Activated T-helper 2 cell treated with anti-CD3 and anti-CD28 coated beads, Interferon-gamma antibody, Interleukin-2, Interleukin-4, amounts not matched to agents 10 μg/mL and 5 μg/mL and 100 μg/mL, durations not matched to agents 14 hours and 24 hours and 36 hours (primary cell): ENCODE results near the gene CYP46A1. TPM values are rescaled to one million over a fixed set of nuclear protein-coding genes. Genes with fewer than 3 reads are reported as not detected.
A peak's percentile ranks its signal among the peaks of the same experiment; 100 is the strongest.

ENCODE experiments used
- DNase-seq: peaks from one replicate; pipeline ENCODE4 v3.0.0; 2021; ENCODE audit warnings: low spot score
- H3K27ac Mint-ChIP-seq: one replicate; pipeline ENCODE4 v1.8.0; 2021; ENCODE audit warnings: mixed read lengths
- H3K27me3 Mint-ChIP-seq: one replicate; pipeline ENCODE4 v1.8.0; 2021; ENCODE audit warnings: low read depth, mixed read lengths
- H3K36me3 Mint-ChIP-seq: one replicate; pipeline ENCODE4 v1.8.0; 2021; ENCODE audit warnings: low read depth, mixed read lengths
- H3K4me1 Mint-ChIP-seq: one replicate; pipeline ENCODE4 v1.8.0; 2021; ENCODE audit warnings: low read depth, mixed read lengths
- H3K4me3 Mint-ChIP-seq: one replicate; pipeline ENCODE4 v1.8.0; 2021; ENCODE audit warnings: low read depth, mild to moderate bottlenecking, moderate library complexity, mixed read lengths
- H3K9me3 Mint-ChIP-seq: one replicate; pipeline ENCODE4 v1.8.0; 2021; ENCODE audit warnings: mixed read lengths
- intact Hi-C: fragments of 100-400 bp; cut with micrococcal nuclease; formaldehyde crosslinking; loops from one replicate; pipeline ENCODE4 v1.15.1; 2023
- total RNA-seq: library from RNA; stranded (reverse); gene quantifications from 2 replicates; pipeline ENCODE4 v1.2.3, GENCODE V29; 2022

The CYP46A1 gene
- total RNA-seq, 1 donor from 2014 or later: not detected

DNA sequence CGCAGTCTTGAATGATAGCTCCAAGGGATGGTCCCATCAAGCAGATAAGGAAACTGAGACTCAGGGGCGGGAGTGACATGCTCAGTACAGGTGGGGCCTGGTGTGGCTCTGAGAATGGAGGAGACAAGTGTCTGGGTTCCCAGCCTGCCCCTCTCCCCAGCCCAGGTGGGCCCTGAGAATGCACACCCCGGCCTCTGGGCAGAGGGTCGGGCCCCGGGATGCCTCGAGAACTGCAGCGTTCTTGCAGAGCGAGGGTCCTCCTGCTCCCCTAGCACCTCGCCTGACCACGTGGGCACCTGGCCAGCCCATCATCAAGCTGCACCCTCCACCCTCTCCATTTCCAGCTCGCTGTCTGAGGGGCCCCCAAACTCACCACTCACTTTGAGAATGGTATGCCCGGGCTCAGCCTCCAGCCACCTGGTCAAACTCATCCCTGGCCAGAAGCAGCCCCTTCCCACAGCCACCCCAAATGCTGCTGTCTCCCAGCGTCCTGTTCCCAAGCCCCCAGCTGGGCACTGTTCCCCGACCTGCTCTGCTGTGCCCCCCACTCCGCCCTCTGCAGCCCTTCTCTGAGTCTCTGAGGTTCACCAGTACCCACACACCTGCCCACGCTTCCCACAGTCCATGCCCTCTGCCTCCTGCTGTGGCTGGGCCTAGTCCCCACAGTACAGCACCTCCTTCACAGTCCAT is 44.3 kb downstream of the CYP46A1 start:
- Mint-ChIP-seq H3K27me3 (peaks cover 13% of the 10 kb centered on the region), H3K9me3 (no peaks in the 10 kb centered on the region), H3K27ac (no peak overlapping the region), H3K4me1 (no peaks in the 10 kb centered on the region), H3K36me3 (no peaks in the 10 kb centered on the region), H3K4me3 (no peak overlapping the region)
- DNase-seq: no peak
- intact Hi-C loops: no loop called here

- intact Hi-C loops: no loop called here
- Mint-ChIP-seq H3K9me3 (no peaks in the 10 kb centered on the region), H3K36me3 (no peaks in the 10 kb centered on the region), H3K27ac (no peak overlapping the region), H3K27me3 (peaks cover 15% of the 10 kb centered on the region), H3K4me3 (no peak overlapping the region), H3K4me1 (no peaks in the 10 kb centered on the region)
- no peak for DNase-seq
Measured at GRCh38 chr14:99728981-99729451, 44.9 kb downstream of the CYP46A1 start.

GRCh38 chr14:99729991-99730875 is 46.1 kb downstream of the CYP46A1 start:
- Mint-ChIP-seq H3K27ac (no peak overlapping the region), H3K4me3 (peak overlapping the region; percentile 39), H3K9me3 (no peaks in the 10 kb centered on the region), H3K4me1 (no peaks in the 10 kb centered on the region), H3K36me3 (no peaks in the 10 kb centered on the region), H3K27me3 (peaks cover 13% of the 10 kb centered on the region)
- DNase-seq: peak; percentile 55
- intact Hi-C loops: loop anchor here (1.0 kb wide), 1 partner anchor 155 kb away; no protein-coding TSS in a partner anchor

DNA sequence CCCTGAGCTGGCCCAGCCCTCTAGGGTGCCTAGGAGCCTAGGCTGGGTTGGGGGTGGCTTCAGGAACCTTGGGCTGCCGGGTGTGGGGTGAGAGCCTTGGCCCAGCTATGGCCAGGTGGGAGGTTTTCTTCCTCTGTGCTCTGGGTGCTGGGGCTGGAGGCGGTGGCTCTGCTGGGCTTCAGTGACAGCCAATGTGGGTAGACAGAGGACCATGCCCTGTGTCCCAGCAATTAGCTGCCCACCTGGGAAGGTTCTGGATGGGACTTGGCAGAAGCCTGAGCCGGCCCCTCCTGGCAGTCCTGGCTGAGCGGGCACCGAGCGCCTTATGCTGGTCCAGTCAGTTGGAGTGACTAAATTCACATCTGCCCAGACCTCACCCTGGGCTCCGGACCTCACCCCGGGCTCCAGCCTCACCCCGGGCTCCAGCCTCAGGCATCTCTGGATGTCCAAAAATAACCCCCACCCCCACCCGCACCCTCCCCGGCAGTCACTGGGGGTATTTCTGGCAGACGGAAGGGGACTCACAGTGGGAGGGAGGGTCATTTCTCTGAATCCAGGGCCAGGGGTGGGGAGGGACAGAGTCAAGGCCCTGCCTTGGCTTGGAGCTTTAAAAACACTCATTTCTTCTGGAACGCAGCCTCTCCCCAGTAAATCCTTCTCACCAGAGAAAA is 46.9 kb downstream of the CYP46A1 start:
- DNase-seq: no peak
- intact Hi-C loops: loop anchor here (1.0 kb wide), 1 partner anchor 154 kb away; no protein-coding TSS in a partner anchor
- Mint-ChIP-seq H3K9me3 (no peaks in the 10 kb centered on the region), H3K4me1 (no peaks in the 10 kb centered on the region), H3K36me3 (no peaks in the 10 kb centered on the region), H3K4me3 (peak overlapping the region; percentile 39), H3K27me3 (peaks cover 9% of the 10 kb centered on the region), H3K27ac (no peak overlapping the region)

- Mint-ChIP-seq H3K36me3 (no peaks in the 10 kb centered on the region), H3K27me3 (peaks cover 10% of the 10 kb centered on the region), H3K4me1 (no peaks in the 10 kb centered on the region), H3K4me3 (no peak overlapping the region), H3K27ac (no peak overlapping the region), H3K9me3 (no peaks in the 10 kb centered on the region)
- no peak for DNase-seq
- intact Hi-C loops: no loop called here
Measured at GRCh38 chr14:99731547-99732435, 47.7 kb downstream of the CYP46A1 start.

- H3K27ac Mint-ChIP-seq: no peak overlapping the region
- intact Hi-C loops: no loop called here
- no peak overlapping the region for H3K4me3 Mint-ChIP-seq
- H3K36me3 Mint-ChIP-seq: no peaks in the 10 kb centered on the region
- H3K9me3 Mint-ChIP-seq: no peaks in the 10 kb centered on the region
- no peaks in the 10 kb centered on the region for H3K4me1 Mint-ChIP-seq
- H3K27me3 Mint-ChIP-seq: peaks cover 16% of the 10 kb centered on the region
- no peak for DNase-seq
Measured at GRCh38 chr14:99732436-99733210, 48.5 kb downstream of the CYP46A1 start.

DNA sequence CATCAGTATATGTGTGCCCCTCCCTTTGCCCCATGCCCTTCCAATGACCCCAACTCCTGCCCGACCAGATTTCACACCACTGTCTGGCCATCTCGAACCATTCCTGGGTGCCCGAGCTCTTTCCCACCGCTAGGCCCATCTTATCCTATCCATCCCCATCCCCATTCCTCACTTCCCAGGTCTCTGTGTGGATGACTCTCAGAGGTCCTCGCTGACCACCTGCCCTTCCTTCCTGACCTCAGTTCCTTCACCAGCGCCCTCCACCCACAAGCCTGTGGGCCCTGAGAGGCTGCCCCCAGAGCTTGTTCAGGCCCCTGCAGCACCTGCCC is 49.1 kb downstream of the CYP46A1 start:
- no peak overlapping the region for H3K4me3 Mint-ChIP-seq
- intact Hi-C loops: no loop called here

DNA sequence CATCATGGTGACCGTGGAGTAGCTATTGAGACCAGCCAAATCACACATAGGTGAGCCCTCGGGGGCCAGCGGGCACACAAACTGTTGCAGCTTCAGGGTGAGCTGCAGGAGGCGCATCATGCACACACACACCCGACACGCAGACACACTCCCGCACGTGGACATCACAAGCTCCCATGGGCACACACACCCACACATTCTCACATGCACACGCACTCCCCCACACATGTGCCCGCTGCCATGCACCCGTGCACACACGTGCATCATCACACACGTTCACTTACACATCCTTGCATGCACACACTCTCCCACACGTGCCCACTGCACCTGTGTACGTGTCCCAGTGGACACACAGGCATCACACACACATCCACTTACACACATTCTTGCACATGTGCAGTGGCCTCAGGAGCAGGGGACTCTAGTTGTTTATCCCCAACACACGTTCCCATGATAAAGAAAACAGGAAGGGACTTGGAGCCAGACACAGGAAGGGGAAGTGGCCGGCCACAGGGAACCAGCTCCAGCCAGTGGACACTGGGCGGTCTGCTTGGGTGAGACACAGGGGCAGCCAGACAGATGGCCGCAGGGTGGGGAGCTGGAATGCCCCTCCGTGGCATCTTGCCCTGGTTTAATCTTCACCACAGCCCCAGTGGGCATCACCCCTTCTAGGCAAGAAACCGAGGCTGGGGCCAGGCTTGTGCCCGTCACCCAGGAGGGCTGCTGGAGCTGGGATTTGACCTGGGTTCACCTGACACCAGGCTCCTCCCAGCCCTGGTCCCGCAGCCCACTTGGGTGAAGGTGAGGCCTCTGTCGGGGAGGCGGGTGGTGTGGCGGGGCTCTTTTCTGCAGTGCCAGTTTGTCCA is 49.7 kb downstream of the CYP46A1 start:
- Mint-ChIP-seq H3K4me3 (no peak overlapping the region), H3K4me1 (no peaks in the 10 kb centered on the region), H3K27me3 (peaks cover 18% of the 10 kb centered on the region), H3K36me3 (no peaks in the 10 kb centered on the region), H3K27ac (no peak overlapping the region), H3K9me3 (no peaks in the 10 kb centered on the region)
- intact Hi-C loops: no loop called here
- DNase-seq: no peak

More for the DNA sequence above, 49.1 kb downstream of the CYP46A1 start:
- DNase-seq: no peak
- no peaks in the 10 kb centered on the region for H3K36me3 Mint-ChIP-seq
- H3K9me3 Mint-ChIP-seq: no peaks in the 10 kb centered on the region
- H3K27me3 Mint-ChIP-seq: peaks cover 16% of the 10 kb centered on the region
- H3K4me1 Mint-ChIP-seq: no peaks in the 10 kb centered on the region
- no peak overlapping the region for H3K27ac Mint-ChIP-seq

DNA sequence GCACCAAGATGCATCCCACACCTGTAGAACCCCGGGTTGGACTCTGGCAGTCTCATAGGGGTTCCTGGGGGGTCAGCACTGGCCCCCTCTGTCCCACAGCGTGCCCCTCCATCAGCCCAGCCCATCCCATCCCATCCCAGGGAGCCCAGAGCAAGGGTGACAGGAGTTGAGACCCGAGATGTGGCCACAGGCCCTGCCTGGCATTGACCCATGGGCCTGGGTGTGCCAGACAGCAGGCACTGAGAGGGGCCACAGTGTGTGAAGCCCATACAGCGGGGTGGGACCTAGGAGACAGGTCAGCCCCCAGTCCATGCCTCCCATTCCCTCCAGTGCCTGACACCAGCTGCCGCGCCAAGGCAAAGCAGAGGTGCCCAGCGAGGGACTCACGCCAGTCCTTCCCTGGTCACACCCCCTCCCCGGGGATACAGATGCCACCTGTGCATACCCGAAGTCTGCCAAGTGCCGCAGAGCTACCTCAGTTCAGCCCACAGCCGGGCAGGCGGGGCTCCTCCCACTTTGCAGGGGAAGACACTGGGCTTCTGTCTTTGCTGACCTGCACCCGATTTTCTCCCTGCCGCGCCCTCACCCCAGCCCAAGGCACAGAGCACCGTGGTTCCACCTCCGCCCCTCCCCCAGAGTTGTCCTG is 50.4 kb downstream of the CYP46A1 start:
- Mint-ChIP-seq H3K27me3 (peaks cover 21% of the 10 kb centered on the region), H3K27ac (no peak overlapping the region), H3K36me3 (no peaks in the 10 kb centered on the region), H3K9me3 (no peaks in the 10 kb centered on the region), H3K4me1 (no peaks in the 10 kb centered on the region), H3K4me3 (no peak overlapping the region)
- intact Hi-C loops: no loop called here
- DNase-seq: no peak

DNA sequence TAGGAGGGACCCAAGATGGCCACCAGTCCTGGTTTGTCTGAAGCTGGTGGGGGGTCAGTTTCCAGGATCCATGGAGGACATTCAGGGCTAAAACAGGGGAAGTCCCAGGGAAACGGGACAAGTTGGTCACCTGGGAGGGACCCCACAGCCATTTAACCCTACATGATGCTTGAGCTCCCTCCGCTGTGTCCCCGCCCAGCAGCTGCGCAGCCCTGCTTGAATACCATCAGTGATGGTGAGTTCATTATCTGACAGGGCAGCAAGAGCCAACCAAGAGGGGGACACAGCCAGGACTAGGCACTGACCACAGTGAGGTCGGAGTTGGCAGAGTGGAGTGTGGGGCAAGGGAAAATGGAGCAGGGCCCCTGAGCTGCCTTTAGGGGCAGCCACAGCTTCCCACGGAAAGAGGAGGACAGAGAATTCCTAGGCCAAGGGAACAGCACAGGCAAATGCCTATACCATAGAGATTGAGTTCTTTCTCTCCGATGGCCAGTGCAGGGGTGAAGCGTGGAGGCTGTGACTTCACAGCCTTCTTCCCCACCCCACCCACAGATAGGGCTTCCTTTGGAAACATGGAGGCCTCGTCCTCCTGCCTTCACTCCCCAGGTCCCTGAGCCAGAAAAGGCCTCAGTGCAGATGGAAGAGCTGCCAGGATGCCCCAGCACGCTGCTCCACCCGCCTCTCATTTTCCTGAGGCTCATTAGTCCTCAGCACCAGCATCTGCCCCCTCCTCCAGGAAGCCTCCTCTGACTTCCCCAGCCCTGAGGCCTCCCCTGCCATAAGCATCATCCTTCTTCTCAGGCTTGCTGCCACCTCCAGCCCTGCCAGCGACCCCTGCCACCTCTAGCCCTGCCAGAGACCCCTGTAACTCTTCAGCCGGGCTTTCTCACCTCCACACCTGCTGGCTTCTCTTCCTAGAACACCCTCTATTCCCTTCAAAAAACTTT is 51.4 kb downstream of the CYP46A1 start:
- Mint-ChIP-seq H3K4me1 (no peaks in the 10 kb centered on the region), H3K27ac (no peak overlapping the region), H3K36me3 (no peaks in the 10 kb centered on the region), H3K9me3 (no peaks in the 10 kb centered on the region), H3K27me3 (peaks cover 24% of the 10 kb centered on the region), H3K4me3 (no peak overlapping the region)
- intact Hi-C loops: no loop called here
- DNase-seq: no peak
